Body of pancreas (tissue), 4 donors: ENCODE data around the gene EHMT2.

ENCODE experiments used
- POLR2A ChIP-seq, 3 donors: fragments of 450-650 bp; IDR thresholded peaks; one replicate each; pipeline ENCODE4 v1.6.1; 2016; ENCODE audit warnings: antibody characterized with exemption in 3 of 3, mild to moderate bottlenecking in 2 of 3
- TF ChIP-seq, protein P1 (sequence below), 7 experiments: fragments of 450-650 bp in 4 of 7; fragments of 200-600 bp in 3 of 7; sonication (generic) in 3 of 7; IDR thresholded peaks; one replicate each; pipeline ENCODE4 v1.5.1; 2016 to 2019; ENCODE audit warnings: antibody characterized with exemption in 7 of 7

DNA sequence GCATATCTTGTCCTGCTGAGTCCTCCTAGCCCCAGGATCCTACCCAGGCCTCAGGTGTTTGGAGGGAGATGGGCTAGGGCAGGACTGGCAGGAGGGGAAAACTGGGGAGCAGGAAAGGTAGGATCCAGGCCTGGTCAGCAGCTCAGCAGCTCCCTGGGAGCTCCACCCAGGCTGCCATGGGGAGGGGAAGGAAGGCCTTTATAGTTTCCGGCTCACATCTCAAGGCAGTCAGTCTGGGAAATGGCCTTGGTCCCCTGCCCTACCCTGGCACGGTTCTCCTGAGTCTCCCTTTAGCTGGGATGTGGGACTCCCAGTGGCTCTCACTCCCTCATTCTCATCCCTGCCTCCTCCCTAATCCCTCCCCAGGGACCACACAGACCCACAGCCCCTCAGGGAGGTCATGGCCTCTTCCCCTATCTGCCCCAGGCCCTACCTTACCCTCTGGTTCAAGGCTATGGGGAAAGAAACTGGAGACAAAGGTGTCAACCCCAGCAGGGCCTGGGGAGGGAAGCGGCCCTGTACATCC is 20.3 kb downstream of the EHMT2 start:
- TF ChIP-seq, protein P1, sequence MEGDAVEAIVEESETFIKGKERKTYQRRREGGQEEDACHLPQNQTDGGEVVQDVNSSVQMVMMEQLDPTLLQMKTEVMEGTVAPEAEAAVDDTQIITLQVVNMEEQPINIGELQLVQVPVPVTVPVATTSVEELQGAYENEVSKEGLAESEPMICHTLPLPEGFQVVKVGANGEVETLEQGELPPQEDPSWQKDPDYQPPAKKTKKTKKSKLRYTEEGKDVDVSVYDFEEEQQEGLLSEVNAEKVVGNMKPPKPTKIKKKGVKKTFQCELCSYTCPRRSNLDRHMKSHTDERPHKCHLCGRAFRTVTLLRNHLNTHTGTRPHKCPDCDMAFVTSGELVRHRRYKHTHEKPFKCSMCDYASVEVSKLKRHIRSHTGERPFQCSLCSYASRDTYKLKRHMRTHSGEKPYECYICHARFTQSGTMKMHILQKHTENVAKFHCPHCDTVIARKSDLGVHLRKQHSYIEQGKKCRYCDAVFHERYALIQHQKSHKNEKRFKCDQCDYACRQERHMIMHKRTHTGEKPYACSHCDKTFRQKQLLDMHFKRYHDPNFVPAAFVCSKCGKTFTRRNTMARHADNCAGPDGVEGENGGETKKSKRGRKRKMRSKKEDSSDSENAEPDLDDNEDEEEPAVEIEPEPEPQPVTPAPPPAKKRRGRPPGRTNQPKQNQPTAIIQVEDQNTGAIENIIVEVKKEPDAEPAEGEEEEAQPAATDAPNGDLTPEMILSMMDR (IDR thresholded peaks at IDR 0.05), result no peak
- TF ChIP-seq POLR2A (IDR thresholded peaks at IDR 0.05), result peak in 1 of 3 donors; percentile 0
